A673 (cell line): Measurements from ENCODE around the gene RFX1. TPM values are rescaled to one million over a fixed set of nuclear protein-coding genes. Genes with fewer than 3 reads are reported as not detected.

Experiments
- BruUV-seq: library from RNA; stranded (reverse); fragments of 400-500 nt; replicated peaks from 2 replicates; lab custom pipeline; 2021; lab: Mats Ljungman, UMichigan
- CTCF ChIA-PET: fragments of 300-600 bp; sonication (Branson Sonifier 250); formaldehyde crosslinking; loops from one replicate; lab custom pipeline; 2022; ENCODE audit warnings: antibody characterized with exemption; lab: Charles Lee
- POLR2A ChIA-PET: fragments of 300-600 bp; sonication (Branson Sonifier 250); formaldehyde crosslinking; loops from one replicate; lab custom pipeline; 2022; ENCODE audit warnings: antibody characterized with exemption; ENCODE audit not compliant: low non-redundant PET; lab: Charles Lee
- DNase-seq: peaks from one replicate; pipeline ENCODE4 v3.0.0-alpha.2; 2015; ENCODE audit warnings: low spot score
- H3K27ac ChIP-seq: fragments of 200-600 bp; sonication (generic); 2 replicates; pipeline ENCODE4 v1.5.1; 2016; ENCODE audit warnings: mixed run types, low read depth, mild to moderate bottlenecking, mixed read lengths, antibody characterized with exemption, low read length; ENCODE audit not compliant: poor library complexity, severe bottlenecking
- H3K27me3 ChIP-seq: fragments of 200-600 bp; sonication (generic); replicated peaks from 2 replicates; pipeline ENCODE4 v1.6.1; 2017; ENCODE audit warnings: mixed run types, low read depth, mild to moderate bottlenecking, mixed read lengths, antibody characterized with exemption, low read length; ENCODE audit not compliant: insufficient read depth, poor library complexity
- H3K36me3 ChIP-seq: fragments of 200-600 bp; sonication (generic); 2 replicates; pipeline ENCODE4 v1.6.1; 2016; ENCODE audit warnings: mixed run types, mild to moderate bottlenecking, mixed read lengths, antibody characterized with exemption, low read length; ENCODE audit not compliant: insufficient read depth, poor library complexity, severe bottlenecking
- H3K4me1 ChIP-seq: fragments of 200-600 bp; sonication (generic); 2 replicates; pipeline ENCODE4 v1.6.1; 2017; ENCODE audit warnings: mixed run types, mild to moderate bottlenecking, mixed read lengths, antibody characterized with exemption, low read length; ENCODE audit not compliant: insufficient read depth, poor library complexity, severe bottlenecking
- H3K4me3 ChIP-seq: fragments of 200-600 bp; sonication (generic); 2 replicates; pipeline ENCODE4 v1.5.1; 2016; ENCODE audit warnings: low read depth, mixed run types, mild to moderate bottlenecking, mixed read lengths, low read length; ENCODE audit not compliant: poor library complexity, severe bottlenecking
- H3K9me3 ChIP-seq: fragments of 200-600 bp; sonication (generic); 2 replicates; pipeline ENCODE4 v1.6.1; 2016; ENCODE audit warnings: mixed run types, low read depth, mild to moderate bottlenecking, mixed read lengths, antibody characterized with exemption, low read length; ENCODE audit not compliant: poor library complexity, severe bottlenecking
- CTCF ChIP-seq: fragments of 300-800, 200-600 bp; sonication (generic); conservative IDR thresholded peaks from 2 replicates; pipeline ENCODE4 v1.5.1; 2017; ENCODE audit warnings: low read depth, mild to moderate bottlenecking, antibody characterized with exemption, low read length, moderate library complexity, mixed read lengths
- EZH2 ChIP-seq: fragments of 200-600 bp; sonication (generic); IDR thresholded peaks from 2 replicates; pipeline ENCODE4 v1.6.1; 2017; ENCODE audit warnings: borderline replicate concordance, low read depth, mild to moderate bottlenecking, mixed read lengths, antibody characterized with exemption, low read length; ENCODE audit not compliant: poor library complexity, severe bottlenecking
- intact Hi-C: fragments of 100-400 bp; cut with micrococcal nuclease; formaldehyde crosslinking; loops from one replicate; pipeline ENCODE4 v1.10.0; 2022; ENCODE audit not compliant: unreplicated experiment
- total RNA-seq: library from RNA; stranded (reverse); gene quantifications from 2 replicates; pipeline ENCODE4 v1.2.3, GENCODE V29; 2021

Gene RFX1
- total RNA-seq, 1 experiment from 2014 or later, result 19.5 TPM

GRCh38 chr19:13952154-13952930 lies 53.8 kb downstream of the RFX1 start, which contains the start of gene DCAF15:
DCAF15 (plus strand) TSS chr19:13952509; CDS start chr19:13952513, 4 bp downstream.
- H3K27me3 ChIP-seq, result no peaks in the 10 kb centered on the region
- CTCF ChIA-PET, result interaction anchor here (0.6 to 0.7 kb wide), 2 partner anchors 90 to 529 kb away, joined by 6 read pairs; no protein-coding TSS in a partner anchor
- POLR2A ChIA-PET, result no interaction called here
- peak; percentile 100 for DNase-seq
- intact Hi-C loops, result no loop called here
- peaks cover 14% of the 10 kb centered on the region for H3K4me1 ChIP-seq
- H3K36me3 ChIP-seq, result peaks cover 24% of the 10 kb centered on the region
- BruUV-seq, result no TSS peak
- H3K27ac ChIP-seq, result peak within 1 kb of the TSS; percentile 93
- no peaks in the 10 kb centered on the region for H3K9me3 ChIP-seq
- H3K4me3 ChIP-seq, result peak within 1 kb of the TSS; percentile 71
- TF ChIP-seq CTCF (no peak), EZH2 (no peak)

- Histone ChIP-seq H3K4me3 (peak overlapping the region; percentile 71), H3K4me1 (peaks cover 14% of the 10 kb centered on the region), H3K36me3 (peaks cover 18% of the 10 kb centered on the region), H3K27me3 (no peaks in the 10 kb centered on the region), H3K9me3 (no peaks in the 10 kb centered on the region), H3K27ac (no peak overlapping the region)
- intact Hi-C loops, result no loop called here
- ChIA-PET POLR2A (no interaction called here), CTCF (interaction anchor here (0.7 kb wide), 1 partner anchor 89 kb away, joined by 6 read pairs; no protein-coding TSS in a partner anchor)
- TF ChIP-seq EZH2, result no peak
- TF ChIP-seq CTCF, result no peak
- no TSS peak for BruUV-seq
- no peak for DNase-seq
Observed at GRCh38 chr19:13951799-13952153, 54.3 kb downstream of the RFX1 start.

- Histone ChIP-seq H3K27ac (no peak overlapping the region), H3K4me3 (no peak overlapping the region), H3K9me3 (no peaks in the 10 kb centered on the region), H3K4me1 (peaks cover 14% of the 10 kb centered on the region), H3K36me3 (peaks cover 11% of the 10 kb centered on the region), H3K27me3 (no peaks in the 10 kb centered on the region)
- no peak for DNase-seq
- intact Hi-C loops, result no loop called here
- no peak for TF ChIP-seq CTCF
- no peak for TF ChIP-seq EZH2
- POLR2A ChIA-PET, result no interaction called here
- CTCF ChIA-PET, result no interaction called here
- no TSS peak for BruUV-seq
Observed at GRCh38 chr19:13951043-13951442, 55.1 kb downstream of the RFX1 start.
